HG03175 (cell line): ENCODE data around the gene EPS8.

Experiments
- ATAC-seq: cut with Tn5 transposase; IDR thresholded peaks from one replicate; pipeline ENCODE4 v1.9.1; 2021; ENCODE audit warnings: mild to moderate bottlenecking, moderate library complexity; ENCODE audit not compliant: unreplicated experiment

The EPS8 gene

DNA sequence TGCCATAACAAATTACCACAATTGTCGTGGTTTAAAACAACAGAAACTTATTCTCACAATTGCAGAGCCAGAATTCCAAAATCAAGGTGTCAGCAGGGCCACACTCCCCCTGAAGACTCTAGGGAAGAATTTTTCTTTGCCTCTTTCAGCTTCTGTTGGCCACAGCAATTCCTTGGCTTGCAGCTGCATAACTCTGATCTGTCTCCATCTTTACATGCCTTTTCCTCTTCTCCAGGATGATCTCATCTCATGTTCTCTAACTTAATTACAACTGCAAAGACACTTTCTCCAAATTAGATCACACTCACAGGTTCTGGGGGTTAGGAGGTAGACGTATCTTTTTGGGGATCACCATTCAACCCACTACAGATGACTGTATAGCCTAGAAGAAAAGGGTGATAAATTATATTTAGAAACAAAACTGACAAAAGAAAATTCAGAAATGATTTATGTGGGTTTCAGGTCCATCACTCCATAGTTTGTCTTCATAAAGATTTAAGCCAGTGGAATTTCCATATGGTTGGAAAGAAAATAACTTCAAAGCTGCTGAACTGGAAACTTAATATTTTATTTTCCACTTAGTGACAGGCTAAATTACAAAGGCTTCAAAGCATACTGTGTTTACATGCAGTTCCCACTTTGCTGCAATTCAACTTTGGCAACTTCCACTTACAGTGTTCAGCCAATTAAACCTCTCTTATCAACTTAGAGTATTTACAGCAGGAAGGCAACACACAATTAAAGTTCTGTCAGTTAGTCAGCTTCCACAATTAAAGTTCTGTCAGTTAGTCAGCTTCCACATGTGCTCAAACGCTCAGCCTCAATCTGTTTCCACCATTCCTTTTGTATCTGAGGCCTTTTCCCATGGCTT, 213.3 kb downstream of the EPS8 start:
- ATAC-seq = no peak

DNA sequence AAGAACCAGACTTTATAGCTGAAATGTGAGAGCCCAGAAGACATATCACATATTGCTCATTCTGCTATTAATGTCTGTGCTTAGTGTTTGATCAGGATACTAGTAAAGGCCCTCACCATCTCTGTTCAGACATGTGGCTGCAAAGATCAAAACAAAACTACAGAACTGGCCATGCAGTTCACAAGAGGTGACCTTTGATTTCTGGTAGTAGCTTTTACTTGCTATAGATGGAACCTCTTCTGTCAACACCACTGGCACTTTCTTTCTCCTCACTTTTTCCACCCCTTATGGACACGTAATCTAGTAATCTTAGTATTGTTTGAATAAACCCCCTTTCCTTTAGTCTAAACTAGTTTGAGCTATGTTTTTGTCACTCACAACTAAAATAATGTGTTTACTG, 214.8 kb downstream of the EPS8 start:
- no peak for ATAC-seq
